BJ (cell line): ENCODE results near the gene RFX6. TPM values are rescaled to one million over a fixed set of nuclear protein-coding genes. Genes with fewer than 3 reads are reported as not detected.

Experiments used
- CTCF ChIA-PET: fragments of 350-600 bp; formaldehyde crosslinking; extraction: SDS; loops from one replicate; lab custom pipeline; 2021; ENCODE audit warnings: antibody characterized with exemption, inconsistent platforms; lab: Yijun Ruan, JAX
- POLR2A ChIA-PET: fragments of 300-600 bp; sonication (Branson Sonifier 250); formaldehyde crosslinking; extraction: SDS; loops from one replicate; lab custom pipeline; 2021; ENCODE audit warnings: antibody characterized with exemption; lab: Charles Lee
- DNase-seq: peaks from one replicate; pipeline ENCODE4 v3.0.0-alpha.2; 2011; ENCODE audit warnings: low read depth
- H3K27me3 ChIP-seq: 2 replicates; pipeline ENCODE4 v1.6.0; 2011; ENCODE audit warnings: low read length; ENCODE audit not compliant: control insufficient read depth, insufficient read depth
- H3K36me3 ChIP-seq: 2 replicates; pipeline ENCODE4 v1.5.1; 2011; ENCODE audit warnings: low read length; ENCODE audit not compliant: control insufficient read depth, insufficient read depth
- H3K4me3 ChIP-seq: 2 replicates; pipeline ENCODE4 v1.5.1; 2011; ENCODE audit warnings: low read depth, mild to moderate bottlenecking, control low read depth, low read length
- CTCF ChIP-seq: IDR thresholded peaks from 2 replicates; pipeline ENCODE4 v1.5.1; 2011; ENCODE audit warnings: low read depth, mild to moderate bottlenecking, control low read depth, inconsistent platforms, low read length, moderate library complexity; ENCODE audit not compliant: insufficient read depth
- polyA plus RNA-seq: library from polyadenylated mRNA; depleted of rRNA; stranded (reverse); fragments of >200 nt; gene quantifications from 2 replicates; pipeline ENCODE4 v1.2.3, GENCODE V29; 2011

RFX6 gene
- polyA plus RNA-seq, 1 experiment = not detected

- POLR2A ChIA-PET = no interaction called here
- Histone ChIP-seq H3K4me3 (no peak overlapping the region), H3K36me3 (no peaks in the 10 kb centered on the region), H3K27me3 (no peaks in the 10 kb centered on the region)
- TF ChIP-seq CTCF = no peak
- CTCF ChIA-PET = no interaction called here
- no peak for DNase-seq
Observed at GRCh38 chr6:116933485-116933884, 56.4 kb downstream of the RFX6 start.

- ChIA-PET POLR2A (no interaction called here), CTCF (no interaction called here)
- Histone ChIP-seq H3K36me3 (no peaks in the 10 kb centered on the region), H3K4me3 (no peak overlapping the region), H3K27me3 (no peaks in the 10 kb centered on the region)
- TF ChIP-seq CTCF = no peak
- DNase-seq = no peak
Observed at GRCh38 chr6:116938305-116938704, 61.3 kb downstream of the RFX6 start.

GRCh38 chr6:116941727-116942126 lies 64.7 kb downstream of the RFX6 start:
- no peaks in the 10 kb centered on the region for H3K36me3 ChIP-seq
- ChIA-PET POLR2A (no interaction called here), CTCF (no interaction called here)
- H3K4me3 ChIP-seq = no peak overlapping the region
- no peak for TF ChIP-seq CTCF
- H3K27me3 ChIP-seq = no peaks in the 10 kb centered on the region
- DNase-seq = no peak

- no peaks in the 10 kb centered on the region; the same call in 1 of the 2 replicates for H3K27me3 ChIP-seq
- ChIA-PET CTCF (no interaction called here), POLR2A (no interaction called here)
- H3K36me3 ChIP-seq = no peaks in the 10 kb centered on the region
- TF ChIP-seq CTCF = no peak
- no peak overlapping the region for H3K4me3 ChIP-seq
- DNase-seq = no peak
Observed at GRCh38 chr6:116945809-116946208, 68.8 kb downstream of the RFX6 start.

- no peak for DNase-seq
- Histone ChIP-seq H3K36me3 (no peaks in the 10 kb centered on the region), H3K27me3 (no peaks in the 10 kb centered on the region; the same call in 1 of the 2 replicates), H3K4me3 (no peak overlapping the region)
- no peak for TF ChIP-seq CTCF
- POLR2A ChIA-PET = no interaction called here
- CTCF ChIA-PET = interaction anchor here (0.7 kb wide), 1 partner anchor 186 kb away, joined by 3 read pairs; no protein-coding TSS in a partner anchor
Observed at GRCh38 chr6:116948533-116949304, 71.7 kb downstream of the RFX6 start.
